HG03025 (cell line): ENCODE measurements around the gene ATP5F1D.

Source experiments
- ATAC-seq: cut with Tn5 transposase; IDR thresholded peaks from one replicate; pipeline ENCODE4 v1.9.1; 2021; ENCODE audit warnings: mild to moderate bottlenecking, moderate library complexity; ENCODE audit not compliant: unreplicated experiment, low FRiP score

The ATP5F1D gene

GRCh38 chr19:1220477-1220930, 21.0 kb upstream of the ATP5F1D start:
- ATAC-seq: no peak

GRCh38 chr19:1220976-1221903, 20.3 kb upstream of the ATP5F1D start:
- no peak for ATAC-seq

- ATAC-seq: no peak
These were observed 19.7 kb upstream of the ATP5F1D start for GRCh38 chr19:1221904-1222255.

- ATAC-seq: no peak
These were observed 19.2 kb upstream of the ATP5F1D start for GRCh38 chr19:1222394-1222793.

GRCh38 chr19:1223018-1223855, 18.3 kb upstream of the ATP5F1D start:
- ATAC-seq: no peak

GRCh38 chr19:1224047-1224825, 17.3 kb upstream of the ATP5F1D start:
- no peak for ATAC-seq

GRCh38 chr19:1224847-1225246, 16.7 kb upstream of the ATP5F1D start:
- no peak for ATAC-seq

DNA sequence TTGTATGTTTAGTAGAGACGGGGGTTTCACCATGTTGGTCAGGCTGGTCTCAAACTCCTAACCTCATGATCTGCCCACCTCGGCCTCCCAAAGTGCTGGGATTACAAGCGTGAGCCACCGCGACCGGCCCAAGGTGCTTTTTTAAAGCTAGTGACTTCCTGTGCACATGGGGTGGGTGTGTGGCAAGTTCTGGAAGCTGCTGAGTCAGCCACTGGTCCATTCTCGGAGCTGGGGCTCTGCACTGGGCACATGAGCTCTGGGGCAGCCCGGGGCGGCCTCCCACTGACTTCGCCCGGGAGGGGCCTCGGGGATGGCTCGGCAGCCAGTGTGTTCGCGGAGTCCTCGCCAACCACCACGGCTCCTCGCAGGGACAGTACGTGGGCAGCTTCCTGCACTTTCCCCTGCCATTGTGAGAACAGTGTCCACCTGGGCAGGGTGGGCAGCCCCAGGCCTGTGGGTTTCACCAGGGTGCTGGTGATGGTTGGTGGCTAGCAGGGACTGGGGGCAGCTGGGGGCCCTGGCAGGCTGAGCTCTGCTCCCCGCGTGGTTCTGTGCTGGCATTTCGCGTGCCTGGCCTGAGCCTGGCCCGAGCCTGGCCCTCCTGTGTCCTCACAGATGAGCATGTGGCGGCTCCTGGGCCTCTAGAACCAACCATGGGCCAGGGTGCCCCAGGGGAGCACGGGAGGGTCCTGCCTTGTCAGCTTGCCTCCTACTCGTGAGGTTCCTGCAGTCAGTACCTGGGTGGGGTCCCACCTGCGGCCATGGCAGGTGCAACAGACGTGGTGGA, 15.9 kb upstream of the ATP5F1D start:
- no peak for ATAC-seq

- no peak for ATAC-seq
These were observed 15.4 kb upstream of the ATP5F1D start for GRCh38 chr19:1226227-1226518.

- ATAC-seq: no peak
These were observed 14.8 kb upstream of the ATP5F1D start for GRCh38 chr19:1226522-1227303.

GRCh38 chr19:1227304-1228054, 14.1 kb upstream of the ATP5F1D start:
- ATAC-seq: no peak

DNA sequence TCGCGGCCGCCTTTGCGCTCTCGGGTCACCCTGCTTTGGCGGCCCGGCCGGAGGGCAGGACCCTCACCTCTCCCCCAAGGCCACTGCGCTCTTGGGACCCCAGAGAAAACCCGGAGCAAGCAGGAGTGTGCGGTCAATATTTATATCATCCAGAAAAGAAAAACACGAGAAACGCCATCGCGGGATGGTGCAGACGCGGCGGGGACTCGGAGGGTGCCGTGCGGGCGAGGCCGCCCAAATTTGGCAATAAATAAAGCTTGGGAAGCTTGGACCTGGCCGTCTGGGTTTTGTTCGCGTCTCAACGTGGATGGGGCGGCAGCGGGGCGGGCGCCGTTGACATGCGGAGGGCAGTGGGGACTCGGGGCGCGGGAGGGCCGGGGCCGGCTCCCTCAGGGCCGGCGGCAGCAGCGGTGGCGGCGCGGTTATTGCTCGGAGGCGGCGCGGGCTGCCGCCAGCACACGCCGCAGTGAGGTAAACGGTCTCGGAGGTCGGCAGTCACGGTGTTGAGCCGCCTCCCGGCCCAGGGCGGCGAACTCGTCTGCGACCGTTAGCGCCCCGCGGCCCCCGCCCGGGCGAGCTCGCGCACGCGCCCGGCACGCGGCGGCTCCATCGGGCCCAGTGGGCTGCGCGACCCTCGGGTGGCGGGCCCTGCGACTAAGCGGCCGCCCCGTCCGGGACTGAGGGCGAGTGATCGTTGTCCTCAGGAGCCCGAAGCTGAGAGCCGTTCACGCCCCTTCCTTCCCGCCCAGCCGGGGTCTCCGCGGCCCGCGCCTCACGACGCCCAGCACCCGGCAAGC, 13.2 kb upstream of the ATP5F1D start:
- ATAC-seq: no peak

GRCh38 chr19:1229056-1229923, 12.3 kb upstream of the ATP5F1D start:
- ATAC-seq: no peak

DNA sequence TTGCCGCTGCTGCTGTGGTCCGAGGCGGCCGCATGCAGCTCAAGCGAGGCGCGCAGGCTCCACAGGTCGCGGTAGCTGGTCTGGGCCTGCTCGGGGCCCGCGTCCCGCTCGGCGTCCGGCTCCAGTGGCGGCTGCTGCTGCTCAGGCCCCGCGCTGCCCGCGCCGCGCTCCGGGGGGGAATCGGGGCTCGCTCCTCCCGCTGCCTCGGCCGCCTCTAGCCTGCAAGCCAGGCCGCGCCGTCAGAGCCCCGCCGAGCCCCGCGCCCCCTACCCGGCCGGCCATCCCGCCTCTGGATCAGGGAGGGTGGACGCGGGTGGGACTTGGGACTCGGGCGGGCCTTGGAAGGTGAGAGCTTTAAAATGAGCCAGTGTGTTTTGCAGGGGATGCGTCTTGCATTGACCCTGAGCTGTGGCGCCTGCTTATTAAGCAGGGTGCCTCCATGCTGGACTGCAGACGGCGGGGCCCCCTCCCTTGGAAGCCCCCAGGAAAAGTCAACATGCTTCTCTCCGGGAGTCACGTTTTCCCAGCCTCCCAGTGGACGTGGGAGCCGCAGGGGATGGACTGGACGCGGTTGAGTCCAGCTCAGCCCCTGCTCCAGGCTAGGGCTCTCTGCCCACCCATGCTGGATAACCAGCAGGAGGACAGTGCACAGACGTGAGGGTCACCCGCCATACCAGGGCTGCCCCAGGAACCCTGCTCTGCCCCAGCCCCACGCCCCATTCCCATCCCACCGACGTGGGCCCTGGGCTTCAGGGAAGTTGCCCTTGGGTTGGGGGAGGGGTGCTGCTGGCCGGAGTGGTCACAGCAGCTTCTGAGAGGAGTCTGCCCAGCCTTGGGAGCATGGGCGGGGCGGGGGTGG, 11.4 kb upstream of the ATP5F1D start:
- ATAC-seq: no peak

DNA sequence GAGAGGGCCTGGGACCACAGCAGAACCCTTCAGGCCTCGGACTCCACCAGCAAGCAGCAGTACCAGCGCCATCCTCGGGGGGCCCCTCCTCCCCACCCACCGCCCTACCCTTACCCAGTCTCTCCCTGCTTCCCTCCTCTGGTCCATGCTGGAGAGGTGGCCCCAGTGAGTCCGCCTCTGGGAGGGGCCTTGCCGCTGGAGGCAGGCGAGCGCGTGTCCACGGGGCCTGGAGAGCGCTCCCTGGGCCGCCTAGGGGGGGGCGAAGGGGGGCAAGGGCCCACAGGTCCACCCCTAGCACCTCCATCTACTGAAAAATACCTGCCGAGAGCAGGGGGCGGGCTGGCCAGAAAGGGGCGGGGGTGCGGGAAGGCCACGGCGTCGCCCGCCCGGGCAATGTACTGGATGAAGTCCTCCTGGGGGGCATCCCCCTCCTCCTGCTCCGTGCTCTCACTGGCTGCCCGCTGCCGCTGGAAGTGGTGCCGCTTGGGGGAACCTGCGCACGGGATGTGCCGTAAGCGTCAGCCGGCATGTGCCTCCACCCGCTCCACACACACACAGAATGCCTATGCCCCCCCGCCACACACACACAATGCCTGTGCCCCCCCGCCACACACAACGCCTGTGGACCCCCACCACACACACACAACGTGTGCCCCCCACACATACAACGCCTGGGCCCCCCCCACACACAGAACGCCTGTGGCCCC, 10.6 kb upstream of the ATP5F1D start:
- ATAC-seq: no peak
